H1 (cell line): Measurements from ENCODE around the gene CREB3L1. TPM values are rescaled to one million over a fixed set of nuclear protein-coding genes. Genes with fewer than 3 reads are reported as not detected.

ENCODE experiments used
- BACH1 ChIP-seq: IDR thresholded peaks from 2 replicates; pipeline ENCODE4 v1.6.1; 2012; ENCODE audit warnings: low read length, improper control_type of control experiment
- BCL11A ChIP-seq, 2 experiments: IDR thresholded peaks; one replicate each; pipeline ENCODE4 v1.6.1; 2011; ENCODE audit warnings: low read depth in 2 of 2, low read length in 2 of 2, mild to moderate bottlenecking in 2 of 2
- CBX5 ChIP-seq: fragments of 300-800, 300-1000 bp; sonication (generic); IDR thresholded peaks from 2 replicates; pipeline ENCODE4 v1.7.1; 2016; ENCODE audit warnings: antibody characterized with exemption, low read length, low read depth
- CHD1 ChIP-seq: IDR thresholded peaks from 2 replicates; pipeline ENCODE4 v1.6.1; 2012; ENCODE audit warnings: low read depth, low read length, improper control_type of control experiment
- EP300 ChIP-seq, 2 experiments: IDR thresholded peaks; 1 replicate in 1 of 2; 2 replicates in 1 of 2; pipeline ENCODE4 v1.6.1; 2011 to 2012; ENCODE audit warnings: low read depth in 2 of 2, low read length in 2 of 2, mild to moderate bottlenecking in 2 of 2, borderline replicate concordance in 1 of 2, inconsistent platforms in 1 of 2, moderate library complexity in 1 of 2
- EZH2 ChIP-seq: fragments of 200-600 bp; sonication (generic); IDR thresholded peaks from 2 replicates; pipeline ENCODE4 v1.7.1; 2012; ENCODE audit warnings: low read depth, mild to moderate bottlenecking, moderate library complexity, low read length, inconsistent platforms; ENCODE audit not compliant: severe bottlenecking
- HDAC2 ChIP-seq, 2 experiments: fragments of 300-600 bp in 1 of 2; sonication (generic) in 1 of 2; IDR thresholded peaks; 2 replicates each; pipeline ENCODE4 v1.6.1; 2011 to 2012; ENCODE audit warnings: low read depth in 2 of 2, low read length in 2 of 2, mild to moderate bottlenecking in 2 of 2, moderate library complexity in 2 of 2, borderline replicate concordance in 1 of 2, inconsistent platforms in 1 of 2
- HDAC6 ChIP-seq: IDR thresholded peaks from one replicate; pipeline ENCODE4 v1.7.1; 2012; ENCODE audit warnings: low read depth, mild to moderate bottlenecking, inconsistent platforms, low read length, moderate library complexity
- JUND ChIP-seq: IDR thresholded peaks from 2 replicates; pipeline ENCODE4 v1.6.1; 2011; ENCODE audit warnings: mild to moderate bottlenecking, improper control_type of control experiment, low read length
- MAFK ChIP-seq: IDR thresholded peaks from 2 replicates; pipeline ENCODE4 v1.6.1; 2012; ENCODE audit warnings: low read depth, mild to moderate bottlenecking, improper control_type of control experiment, low read length
- NRF1 ChIP-seq: IDR thresholded peaks from 2 replicates; pipeline ENCODE4 v1.6.1; 2011; ENCODE audit warnings: mild to moderate bottlenecking, low read depth, low read length, improper control_type of control experiment
- POLR2A ChIP-seq, 2 experiments: IDR thresholded peaks; 1 replicate in 1 of 2; 2 replicates in 1 of 2; pipeline ENCODE4 v1.6.1; 2011; ENCODE audit warnings: low read depth in 2 of 2, low read length in 2 of 2, mild to moderate bottlenecking in 2 of 2; ENCODE audit errors: control extremely low read depth in 1 of 2
- RNF2 ChIP-seq: fragments of 200-900, 300-1000 bp; sonication (generic); IDR thresholded peaks from 2 replicates; pipeline ENCODE4 v1.7.1; 2016; ENCODE audit warnings: borderline replicate concordance, low read depth, mild to moderate bottlenecking, antibody characterized with exemption, low read length; ENCODE audit not compliant: poor library complexity, severe bottlenecking; ENCODE audit errors: missing control alignments
- SAP30 ChIP-seq: fragments of 300-600 bp; sonication (generic); IDR thresholded peaks from 2 replicates; pipeline ENCODE4 v1.7.1; 2012; ENCODE audit warnings: low read length, moderate library complexity, mild to moderate bottlenecking, inconsistent platforms; ENCODE audit not compliant: insufficient read depth, insufficient replicate concordance
- SP1 ChIP-seq: IDR thresholded peaks from 2 replicates; pipeline ENCODE4 v1.6.1; 2011; ENCODE audit warnings: low read depth, low read length
- TAF7 ChIP-seq: optimal IDR thresholded peaks from 2 replicates; pipeline ENCODE3; 2011; ENCODE audit warnings: low read depth, mild to moderate bottlenecking, inconsistent platforms, low read length, moderate library complexity, borderline replicate concordance
- TEAD4 ChIP-seq: IDR thresholded peaks from 2 replicates; pipeline ENCODE4 v1.6.1; 2012; ENCODE audit warnings: low read depth, low read length, inconsistent platforms, mixed read lengths
- ZNF274 ChIP-seq: IDR thresholded peaks from 2 replicates; pipeline ENCODE4 v1.7.0; 2012; ENCODE audit warnings: low read length, borderline replicate concordance; ENCODE audit errors: extremely low read depth
- polyA plus RNA-seq, 7 experiments: library from polyadenylated mRNA; depleted of rRNA in 3 of 7; stranded (reverse) in 5 of 7; unstranded in 2 of 7; fragments of >200 nt in 5 of 7; fragments of 200-250 nt in 2 of 7; gene quantifications; 1 replicate in 5 of 7; 2 replicates in 1 of 7; 4 replicates in 1 of 7; pipeline versions ENCODE4 v1.2.1 to v1.2.3, GENCODE V29; 2011 to 2013; ENCODE audit warnings: missing spikeins in 2 of 7, mixed read lengths in 2 of 7
- total RNA-seq: library from RNA; stranded (reverse); fragmentation: NEBNext Ultra II Directional; extraction: Animal tissue kit (Norgen Biotek cat#: 25700); gene quantifications from 2 replicates; pipeline ENCODE4 v1.2.1, GENCODE V29; 2021
- TF ChIP-seq, protein P1 (sequence below): IDR thresholded peaks from 2 replicates; pipeline ENCODE4 v1.6.1; 2012; ENCODE audit warnings: low read length, inconsistent platforms
- TF ChIP-seq, protein P2 (sequence below): IDR thresholded peaks from 2 replicates; pipeline ENCODE4 v1.6.1; 2011; ENCODE audit warnings: low read length, improper control_type of control experiment

Gene CREB3L1
- total and polyA plus RNA-seq, 2 of the 8 experiments (the other 6 are each of a cell fraction or from before 2014, with no cell fraction given): 4.1 to 12.7 TPM

DNA sequence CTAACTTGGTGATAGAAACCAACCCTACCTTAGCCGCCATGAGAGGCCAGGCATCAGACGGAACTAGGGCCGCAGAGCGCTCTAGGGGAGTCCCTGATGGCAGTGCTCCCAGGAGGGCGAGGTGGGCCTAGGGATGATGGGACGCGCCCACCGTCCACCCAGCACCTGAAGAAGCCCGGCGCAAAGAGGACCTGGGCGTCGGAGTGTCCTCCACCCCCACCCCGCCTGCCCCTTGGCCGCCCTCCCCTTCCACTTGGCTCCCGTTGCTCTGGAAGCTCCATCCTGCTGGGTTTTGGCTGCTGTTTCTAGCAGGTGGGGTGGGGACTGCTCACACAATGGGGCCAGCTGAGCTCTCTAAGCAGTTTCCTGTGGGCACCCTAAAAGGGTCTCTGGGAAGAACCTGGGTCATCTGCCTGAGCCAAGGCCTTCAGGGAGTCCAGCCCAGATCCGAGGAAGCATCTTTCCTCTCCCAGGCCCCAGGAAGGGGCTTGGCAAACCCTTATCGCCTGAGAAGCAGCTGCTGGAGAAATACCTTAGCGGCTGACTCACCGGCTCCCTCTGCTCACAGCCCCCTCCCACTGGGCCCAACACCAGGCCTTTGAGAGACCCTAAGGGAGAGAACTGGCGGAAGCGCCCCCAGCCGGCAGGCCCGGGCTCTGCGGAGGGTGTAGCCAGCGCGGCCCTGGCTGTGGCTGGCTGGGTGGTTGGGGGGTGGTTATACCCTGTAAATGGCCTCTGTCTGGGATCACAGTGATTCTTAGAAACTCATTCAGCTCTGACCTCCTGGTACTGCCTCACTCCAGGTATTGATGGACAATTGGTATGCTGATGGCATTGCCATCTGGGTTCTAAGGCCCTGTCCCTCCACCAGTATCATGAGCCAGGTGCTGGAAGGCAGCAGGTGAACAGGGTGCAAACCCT lies 19.3 kb downstream of the CREB3L1 start (continued):
- TF ChIP-seq RNF2: no peak
- no peak for TF ChIP-seq BCL11A (IDR thresholded peaks at IDR 0.05; ENCODE audit: low read depth in 2 of 2, low read length in 2 of 2)
- TF ChIP-seq HDAC2 (IDR thresholded peaks at IDR 0.05; ENCODE audit: borderline replicate concordance in 1 of 2, low read depth in 2 of 2, low read length in 2 of 2): peak in 1 of 2 experiments; percentile 65; a peak in 1 of 4 replicates
- TF ChIP-seq NRF1: no peak
- peak; percentile 15; the same call in 1 of the 2 replicates for TF ChIP-seq TEAD4
- TF ChIP-seq, protein P1, sequence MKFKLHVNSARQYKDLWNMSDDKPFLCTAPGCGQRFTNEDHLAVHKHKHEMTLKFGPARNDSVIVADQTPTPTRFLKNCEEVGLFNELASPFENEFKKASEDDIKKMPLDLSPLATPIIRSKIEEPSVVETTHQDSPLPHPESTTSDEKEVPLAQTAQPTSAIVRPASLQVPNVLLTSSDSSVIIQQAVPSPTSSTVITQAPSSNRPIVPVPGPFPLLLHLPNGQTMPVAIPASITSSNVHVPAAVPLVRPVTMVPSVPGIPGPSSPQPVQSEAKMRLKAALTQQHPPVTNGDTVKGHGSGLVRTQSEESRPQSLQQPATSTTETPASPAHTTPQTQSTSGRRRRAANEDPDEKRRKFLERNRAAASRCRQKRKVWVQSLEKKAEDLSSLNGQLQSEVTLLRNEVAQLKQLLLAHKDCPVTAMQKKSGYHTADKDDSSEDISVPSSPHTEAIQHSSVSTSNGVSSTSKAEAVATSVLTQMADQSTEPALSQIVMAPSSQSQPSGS: no peak
- peak in 1 of 2 experiments; percentile 48; a peak in 2 of 3 replicates for TF ChIP-seq POLR2A (IDR thresholded peaks at IDR 0.05; ENCODE audit: control extremely low read depth in 1 of 2, low read depth in 2 of 2, low read length in 2 of 2)
- no peak for TF ChIP-seq SAP30
- TF ChIP-seq, protein P2, sequence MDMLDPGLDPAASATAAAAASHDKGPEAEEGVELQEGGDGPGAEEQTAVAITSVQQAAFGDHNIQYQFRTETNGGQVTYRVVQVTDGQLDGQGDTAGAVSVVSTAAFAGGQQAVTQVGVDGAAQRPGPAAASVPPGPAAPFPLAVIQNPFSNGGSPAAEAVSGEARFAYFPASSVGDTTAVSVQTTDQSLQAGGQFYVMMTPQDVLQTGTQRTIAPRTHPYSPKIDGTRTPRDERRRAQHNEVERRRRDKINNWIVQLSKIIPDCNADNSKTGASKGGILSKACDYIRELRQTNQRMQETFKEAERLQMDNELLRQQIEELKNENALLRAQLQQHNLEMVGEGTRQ: no peak
- TF ChIP-seq HDAC6: no peak
- no peak for TF ChIP-seq MAFK
- no peak for TF ChIP-seq CBX5
- TF ChIP-seq EZH2: no peak
- TF ChIP-seq JUND: peak; percentile 97
- TF ChIP-seq SP1: no peak
- TF ChIP-seq CHD1: no peak
- TF ChIP-seq BACH1: no peak
- TF ChIP-seq TAF7: no peak
- peak in 1 of 2 experiments; percentile 52; a peak in 1 of 3 replicates for TF ChIP-seq EP300 (IDR thresholded peaks at IDR 0.05; ENCODE audit: borderline replicate concordance in 1 of 2, low read depth in 2 of 2, low read length in 2 of 2)
- no peak for TF ChIP-seq ZNF274
